ENCODE data around the gene NELFB. TPM values are rescaled to one million over a fixed set of nuclear protein-coding genes. Genes with fewer than 3 reads are reported as not detected.

Gene NELFB
- total RNA-seq, 1 experiment from 2014 or later = 71.7 TPM

GRCh38 chr9:137226338-137227053, 28.6 kb upstream of the NELFB start:
- no peak for TF ChIP-seq CTCF (conservative IDR thresholded peaks at IDR 0.05)
- Histone ChIP-seq H3K4me2 (ENCODE audit: insufficient read depth, insufficient read length, low read length) (no peak overlapping the region), H4K20me1 (ENCODE audit: control insufficient read depth, insufficient read depth, insufficient read length) (no peaks in the 10 kb centered on the region), H2BK20ac (ENCODE audit: low read depth, low read length, poor library complexity, severe bottlenecking) (no peak overlapping the region), H3K23ac (ENCODE audit: insufficient read length, low read depth, low read length) (no peak overlapping the region), H3T11ph (ENCODE audit: low read length) (no peak overlapping the region), H3K23me2 (ENCODE audit: insufficient read length, low read depth, low read length, poor library complexity, severe bottlenecking) (peaks cover 18% of the 10 kb centered on the region), H4K91ac (ENCODE audit: insufficient read length, low read depth, low read length) (no peak overlapping the region), H4K8ac (replicated peaks; ENCODE audit: insufficient read length, low read depth, low read length) (no peak overlapping the region), H3K79me1 (ENCODE audit: insufficient read depth, low read depth, low read length, poor library complexity, severe bottlenecking) (no peaks in the 10 kb centered on the region), H2BK5ac (ENCODE audit: insufficient read length, low read length) (no peak overlapping the region), H2BK15ac (ENCODE audit: low read depth, low read length) (no peak overlapping the region), H3K9ac (ENCODE audit: extremely low read depth, insufficient read length, low read length) (no peak overlapping the region), H3K4me1 (ENCODE audit: insufficient read depth, low read length) (no peaks in the 10 kb centered on the region), H2AK5ac (ENCODE audit: insufficient read length, low read length) (no peak overlapping the region), H2BK120ac (ENCODE audit: low read depth, low read length, poor library complexity, severe bottlenecking) (no peak overlapping the region), H3K9me3 (ENCODE audit: control insufficient read depth, low read depth, low read length) (no peaks in the 10 kb centered on the region), H3K18ac (ENCODE audit: insufficient read length, low read depth, low read length) (no peak overlapping the region), H3K79me2 (ENCODE audit: insufficient read depth, low read length) (no peaks in the 10 kb centered on the region), H2BK12ac (ENCODE audit: insufficient read length, low read depth, low read length) (no peak overlapping the region), H3K56ac (ENCODE audit: insufficient read length, low read depth, low read length) (no peak overlapping the region), H3K27me3 (ENCODE audit: insufficient read depth, low read length) (no peaks in the 10 kb centered on the region), H3K27ac (ENCODE audit: insufficient read length, low read depth, low read length) (no peak overlapping the region), H4K5ac (ENCODE audit: insufficient read length, low read depth, low read length) (no peak overlapping the region), H2AFZ (ENCODE audit: low read length) (no peak overlapping the region), H3K14ac (ENCODE audit: insufficient read depth, low read length) (no peak overlapping the region), H3K4ac (ENCODE audit: low read depth, low read length) (no peak overlapping the region)
- Mint-ChIP-seq H3K4me1 (peaks cover 2 to 5% of the 10 kb centered on the region in 2 experiments), H3K4me3 (no peak overlapping the region), H3K36me3 (ENCODE audit: insufficient read depth in 1 of 3, low read depth in 3 of 3) (no peaks in the 10 kb centered on the region), H3K9me3 (no peaks in the 10 kb centered on the region), H3K27me3 (ENCODE audit: low read depth) (no peaks in the 10 kb centered on the region; the same call in 1 of the 2 replicates), H3K27ac (no peak overlapping the region)
- WGBS (ENCODE audit: extremely low coverage, insufficient read length, low lambda C conversion rate) = no CpG with 5 or more reads among the region's 18 CpGs
- DNase-seq = no peak

All from H9 (cell line).